Astrocyte (in vitro differentiated cells and primary cell): ENCODE results near the gene SYTL2. TPM values are rescaled to one million over a fixed set of nuclear protein-coding genes. Genes with fewer than 3 reads are reported as not detected.

Source experiments
- DNase-seq: peaks from one replicate; pipeline ENCODE4 v3.0.0-alpha.2; 2010; ENCODE audit warnings: low read depth
- FAIRE-seq: peaks from 2 replicates; lab custom pipeline; 2011; peaks lifted over from hg19 to GRCh38; lab: Jason Lieb, UNC
- H2AFZ ChIP-seq: 2 replicates; pipeline ENCODE4 v1.6.0; 2012; ENCODE audit warnings: low read depth, low read length, inconsistent platforms
- H3K27ac ChIP-seq: 2 replicates; pipeline ENCODE4 v1.5.1; 2011; ENCODE audit warnings: low read depth, low read length, inconsistent platforms
- H3K27me3 ChIP-seq: 2 replicates; pipeline ENCODE4 v1.6.0; 2011; ENCODE audit warnings: low read length, inconsistent platforms; ENCODE audit not compliant: insufficient read depth
- H3K36me3 ChIP-seq: 2 replicates; pipeline ENCODE4 v1.5.1; 2011; ENCODE audit warnings: low read length, inconsistent platforms; ENCODE audit not compliant: insufficient read depth
- H3K4me1 ChIP-seq: 2 replicates; pipeline ENCODE4 v1.5.1; 2011; ENCODE audit warnings: low read length, inconsistent platforms; ENCODE audit not compliant: insufficient read depth
- H3K4me2 ChIP-seq: 2 replicates; pipeline ENCODE4 v1.6.0; 2012; ENCODE audit warnings: low read length, inconsistent platforms
- H3K4me3 ChIP-seq: 2 replicates; pipeline ENCODE4 v1.5.1; 2011; ENCODE audit warnings: low read depth, mild to moderate bottlenecking, low read length, inconsistent platforms; ENCODE audit not compliant: insufficient read depth
- H3K79me2 ChIP-seq: 2 replicates; pipeline ENCODE4 v1.6.0; 2012; ENCODE audit warnings: mild to moderate bottlenecking, low read length, inconsistent platforms; ENCODE audit not compliant: insufficient read depth
- H3K9ac ChIP-seq: 2 replicates; pipeline ENCODE4 v1.6.0; 2012; ENCODE audit warnings: mild to moderate bottlenecking, low read length, inconsistent platforms
- H3K9me3 ChIP-seq: 2 replicates; pipeline ENCODE4 v1.5.1; 2012; ENCODE audit warnings: low read depth, mild to moderate bottlenecking, low read length, inconsistent platforms; ENCODE audit not compliant: insufficient read depth
- H4K20me1 ChIP-seq: 2 replicates; pipeline ENCODE4 v1.6.0; 2012; ENCODE audit warnings: low read length, inconsistent platforms; ENCODE audit not compliant: insufficient read depth
- H3K27ac Mint-ChIP-seq: one replicate; pipeline ENCODE4 v1.8.0; 2021; ENCODE audit warnings: mild to moderate bottlenecking, mixed read lengths; ENCODE audit not compliant: unreplicated experiment
- H3K27me3 Mint-ChIP-seq: one replicate; pipeline ENCODE4 v1.8.0; 2021; ENCODE audit warnings: low read depth, mixed read lengths; ENCODE audit not compliant: unreplicated experiment
- H3K36me3 Mint-ChIP-seq: one replicate; pipeline ENCODE4 v1.8.0; 2021; ENCODE audit warnings: low read depth, mixed read lengths; ENCODE audit not compliant: unreplicated experiment
- H3K4me1 Mint-ChIP-seq: one replicate; pipeline ENCODE4 v1.8.0; 2021; ENCODE audit warnings: low read depth, mixed read lengths; ENCODE audit not compliant: unreplicated experiment
- H3K4me3 Mint-ChIP-seq: one replicate; pipeline ENCODE4 v1.8.0; 2021; ENCODE audit warnings: mild to moderate bottlenecking, moderate library complexity, mixed read lengths; ENCODE audit not compliant: unreplicated experiment
- H3K9me3 Mint-ChIP-seq: one replicate; pipeline ENCODE4 v1.8.0; 2021; ENCODE audit warnings: mild to moderate bottlenecking, mixed read lengths; ENCODE audit not compliant: unreplicated experiment
- CTCF ChIP-seq: IDR thresholded peaks from 2 replicates; pipeline ENCODE4 v1.5.1; 2011; ENCODE audit warnings: low read depth, mild to moderate bottlenecking, inconsistent platforms, low read length, moderate library complexity; ENCODE audit not compliant: insufficient read depth
- EZH2 ChIP-seq: IDR thresholded peaks from 2 replicates; pipeline ENCODE4 v1.6.1; 2012; ENCODE audit warnings: mild to moderate bottlenecking, low read length, inconsistent platforms; ENCODE audit not compliant: insufficient read depth
- total RNA-seq: library from RNA; stranded (reverse); gene quantifications from 2 replicates; pipeline ENCODE4 v1.2.1, GENCODE V29; 2021

Gene SYTL2
- total RNA-seq, 1 donor from 2014 or later: 36.9 TPM

GRCh38 chr11:85724748-85725465, 86.0 kb downstream of the SYTL2 start:
- H3K27me3 Mint-ChIP-seq: no peaks in the 10 kb centered on the region

DNA sequence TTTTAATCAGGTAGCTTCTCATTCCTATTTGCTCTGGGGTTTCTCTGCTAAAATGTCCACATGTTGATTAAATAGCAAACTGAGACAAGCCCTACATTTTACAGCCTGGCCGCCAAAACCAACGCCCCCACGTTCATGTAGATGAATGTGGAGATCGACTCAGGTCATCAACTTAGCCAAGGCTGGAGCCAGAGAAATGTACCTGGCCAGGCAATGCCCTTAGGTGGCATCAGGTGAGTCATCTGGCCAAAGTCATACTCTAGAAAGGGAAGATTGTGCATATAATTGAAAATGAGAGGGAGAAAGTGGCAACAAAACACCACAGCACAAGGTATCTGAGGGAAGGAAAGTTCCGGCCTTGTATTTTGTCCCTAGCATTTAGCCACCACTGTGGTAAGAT, 87.9 kb downstream of the SYTL2 start:
- no peak overlapping the region for H3K27ac Mint-ChIP-seq

More at GRCh38 chr11:85724748-85725465, 86.0 kb downstream of the SYTL2 start:
- no peaks in the 10 kb centered on the region for H4K20me1 ChIP-seq
- H3K9me3 Mint-ChIP-seq: peaks cover 5% of the 10 kb centered on the region
- peaks cover 13% of the 10 kb centered on the region for H3K4me1 ChIP-seq
- H3K4me3 Mint-ChIP-seq: no peak overlapping the region
- H3K79me2 ChIP-seq: no peaks in the 10 kb centered on the region
- H3K27ac ChIP-seq: no peak overlapping the region
- H3K9me3 ChIP-seq: no peaks in the 10 kb centered on the region
- H3K27me3 ChIP-seq: no peaks in the 10 kb centered on the region
- TF ChIP-seq EZH2 (no peak), CTCF (no peak)
- no peak for FAIRE-seq
- no peak overlapping the region for H2AFZ ChIP-seq
- peak overlapping the region; percentile 91 for H3K27ac Mint-ChIP-seq
- no peaks in the 10 kb centered on the region for H3K36me3 ChIP-seq
- H3K4me3 ChIP-seq: no peak overlapping the region
- H3K4me1 Mint-ChIP-seq: peaks cover 23% of the 10 kb centered on the region
- H3K9ac ChIP-seq: no peak overlapping the region
- H3K4me2 ChIP-seq: peak overlapping the region; percentile 68
- DNase-seq: no peak
- H3K36me3 Mint-ChIP-seq: peaks cover 8% of the 10 kb centered on the region

More for the DNA sequence above, 87.9 kb downstream of the SYTL2 start:
- Mint-ChIP-seq H3K4me3 (no peak overlapping the region), H3K4me1 (peaks cover 40% of the 10 kb centered on the region), H3K27me3 (no peaks in the 10 kb centered on the region), H3K36me3 (peaks cover 3% of the 10 kb centered on the region), H3K9me3 (no peaks in the 10 kb centered on the region)
- no peak for DNase-seq
- Histone ChIP-seq H3K27me3 (no peaks in the 10 kb centered on the region), H3K36me3 (no peaks in the 10 kb centered on the region), H3K27ac (no peak overlapping the region), H3K9ac (no peak overlapping the region), H4K20me1 (no peaks in the 10 kb centered on the region), H3K79me2 (no peaks in the 10 kb centered on the region), H3K4me3 (no peak overlapping the region), H3K4me1 (peaks cover 24% of the 10 kb centered on the region), H3K9me3 (no peaks in the 10 kb centered on the region), H2AFZ (no peak overlapping the region), H3K4me2 (no peak overlapping the region)
- FAIRE-seq: no peak
- TF ChIP-seq CTCF (no peak), EZH2 (no peak)
